Neural crest cell (in vitro differentiated cells): ENCODE measurements around the gene ZNF225. TPM values are rescaled to one million over a fixed set of nuclear protein-coding genes. Genes with fewer than 3 reads are reported as not detected.
"Not testable (repeated sequence)": the region's sequence is repeated elsewhere in the genome, so short reads cannot be mapped to it uniquely, and the experiment has no call there.

ENCODE experiments used
- DNase-seq: peaks from one replicate; pipeline ENCODE4 v3.0.0; 2021; ENCODE audit warnings: low read depth, mixed read lengths, low spot score
- H3K27ac Mint-ChIP-seq: one replicate; pipeline ENCODE4 v1.8.0; 2021; ENCODE audit warnings: mild to moderate bottlenecking, mixed read lengths; ENCODE audit not compliant: unreplicated experiment
- H3K27me3 Mint-ChIP-seq: 2 replicates; pipeline ENCODE4 v1.8.0; 2021; ENCODE audit warnings: low read depth, mild to moderate bottlenecking, mixed read lengths
- H3K36me3 Mint-ChIP-seq: 2 replicates; pipeline ENCODE4 v1.8.0; 2021; ENCODE audit warnings: low read depth, mild to moderate bottlenecking, mixed read lengths
- H3K4me1 Mint-ChIP-seq: 2 replicates; pipeline ENCODE4 v1.8.0; 2021; ENCODE audit warnings: mixed read lengths
- H3K4me3 Mint-ChIP-seq: one replicate; pipeline ENCODE4 v1.8.0; 2021; ENCODE audit warnings: mild to moderate bottlenecking, mixed read lengths
- H3K9me3 Mint-ChIP-seq: 2 replicates; pipeline ENCODE4 v1.8.0; 2021; ENCODE audit warnings: mixed read lengths
- total RNA-seq: library from RNA; stranded (reverse); gene quantifications from 2 replicates; pipeline ENCODE4 v1.2.1, GENCODE V29; 2021
- TF ChIP-seq, protein P1 (sequence below): fragments of 200-600 bp; sonication (generic); conservative IDR thresholded peaks from 2 replicates; pipeline ENCODE4 v1.5.0; 2021; ENCODE audit warnings: antibody characterized with exemption, mild to moderate bottlenecking

Gene ZNF225
- total RNA-seq, 1 donor from 2014 or later, result 6.9 TPM

DNA sequence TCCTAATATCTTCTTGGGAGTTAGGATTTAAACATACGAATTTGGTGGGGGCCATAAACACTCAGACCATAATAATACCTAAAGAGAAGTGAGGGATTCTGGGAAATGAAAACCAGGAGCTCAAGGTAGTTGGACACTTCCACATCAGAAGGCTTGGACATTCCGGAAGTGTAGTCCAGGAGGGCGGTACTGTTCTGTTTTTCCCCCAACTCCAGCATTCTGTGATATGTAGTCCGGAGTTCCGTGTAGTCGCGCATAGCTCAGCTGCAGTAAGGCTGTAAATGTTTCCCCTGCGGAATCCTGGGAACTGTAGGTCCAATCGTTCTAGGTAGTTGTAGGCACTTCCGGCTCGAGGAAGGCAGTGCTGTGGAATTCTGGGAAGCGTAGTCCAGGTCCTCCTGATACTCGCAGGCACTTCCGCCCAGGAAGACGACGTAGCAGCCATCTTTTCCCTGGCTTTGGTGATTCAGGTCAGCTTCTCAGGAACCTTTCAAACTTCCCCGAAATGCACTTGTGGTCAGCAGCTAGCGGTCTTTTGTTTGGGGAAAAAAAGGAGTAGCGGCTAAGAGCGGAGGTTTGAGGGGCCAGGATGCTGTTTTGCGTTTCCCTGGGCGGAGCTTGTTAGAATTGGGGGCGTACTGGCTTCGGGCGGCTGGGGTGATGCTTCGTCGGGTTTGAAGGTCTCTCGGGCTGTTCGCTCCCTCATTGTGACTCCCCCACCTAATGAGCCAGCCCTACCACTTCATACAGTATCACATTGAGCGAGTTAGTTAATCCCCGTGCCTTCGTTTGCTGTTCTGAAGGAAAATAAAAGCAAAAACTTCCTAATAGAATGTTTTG, 51.7 kb downstream of the ZNF225 start, which contains the start of gene ZNF226:
TSS of gene ZNF226 (plus strand) at position 428 of the 840 bp plus-strand sequence. CDS start 4,981 bp downstream, outside the sequence.
- Mint-ChIP-seq H3K9me3 (peaks cover 10% of the 10 kb centered on the region), H3K4me3 (peak within 1 kb of the TSS; percentile 99)
- TF ChIP-seq, protein P1, sequence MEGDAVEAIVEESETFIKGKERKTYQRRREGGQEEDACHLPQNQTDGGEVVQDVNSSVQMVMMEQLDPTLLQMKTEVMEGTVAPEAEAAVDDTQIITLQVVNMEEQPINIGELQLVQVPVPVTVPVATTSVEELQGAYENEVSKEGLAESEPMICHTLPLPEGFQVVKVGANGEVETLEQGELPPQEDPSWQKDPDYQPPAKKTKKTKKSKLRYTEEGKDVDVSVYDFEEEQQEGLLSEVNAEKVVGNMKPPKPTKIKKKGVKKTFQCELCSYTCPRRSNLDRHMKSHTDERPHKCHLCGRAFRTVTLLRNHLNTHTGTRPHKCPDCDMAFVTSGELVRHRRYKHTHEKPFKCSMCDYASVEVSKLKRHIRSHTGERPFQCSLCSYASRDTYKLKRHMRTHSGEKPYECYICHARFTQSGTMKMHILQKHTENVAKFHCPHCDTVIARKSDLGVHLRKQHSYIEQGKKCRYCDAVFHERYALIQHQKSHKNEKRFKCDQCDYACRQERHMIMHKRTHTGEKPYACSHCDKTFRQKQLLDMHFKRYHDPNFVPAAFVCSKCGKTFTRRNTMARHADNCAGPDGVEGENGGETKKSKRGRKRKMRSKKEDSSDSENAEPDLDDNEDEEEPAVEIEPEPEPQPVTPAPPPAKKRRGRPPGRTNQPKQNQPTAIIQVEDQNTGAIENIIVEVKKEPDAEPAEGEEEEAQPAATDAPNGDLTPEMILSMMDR, result no peak

DNA sequence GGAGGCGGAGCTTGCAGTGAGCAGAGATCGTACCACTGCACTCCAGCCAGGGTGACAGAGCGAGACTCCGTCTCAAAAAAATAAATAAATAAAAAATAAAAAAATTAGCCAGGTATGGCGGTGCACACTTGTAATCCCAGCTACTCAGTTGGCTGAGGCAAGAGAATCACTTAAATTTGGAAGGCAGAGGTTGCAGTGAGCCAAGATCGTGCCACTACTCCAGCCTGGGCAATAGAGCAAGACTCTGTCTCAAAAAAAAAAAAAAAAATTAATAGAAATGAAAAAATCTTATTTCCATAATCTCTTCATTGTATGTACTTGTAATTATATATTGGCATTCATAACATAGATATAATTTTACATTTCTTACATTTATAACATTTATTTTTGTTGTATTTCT, 57.5 kb downstream of the ZNF225 start:
- DNase-seq, H3K27me3 Mint-ChIP-seq, H3K27ac Mint-ChIP-seq, H3K4me3 Mint-ChIP-seq: not testable (repeated sequence)
- peaks cover 17% of the 10 kb centered on the region for H3K9me3 Mint-ChIP-seq
- peaks cover 22% of the 10 kb centered on the region for H3K4me1 Mint-ChIP-seq
- peaks cover 67% of the 10 kb centered on the region for H3K36me3 Mint-ChIP-seq

More for the DNA sequence above, 51.7 kb downstream of the ZNF225 start, which contains the start of gene ZNF226:
- peak; percentile 64 for DNase-seq
- Mint-ChIP-seq H3K27me3 (no peaks in the 10 kb centered on the region), H3K4me1 (peaks cover 37% of the 10 kb centered on the region), H3K36me3 (peaks cover 27% of the 10 kb centered on the region), H3K27ac (peak within 1 kb of the TSS; percentile 99)

DNA sequence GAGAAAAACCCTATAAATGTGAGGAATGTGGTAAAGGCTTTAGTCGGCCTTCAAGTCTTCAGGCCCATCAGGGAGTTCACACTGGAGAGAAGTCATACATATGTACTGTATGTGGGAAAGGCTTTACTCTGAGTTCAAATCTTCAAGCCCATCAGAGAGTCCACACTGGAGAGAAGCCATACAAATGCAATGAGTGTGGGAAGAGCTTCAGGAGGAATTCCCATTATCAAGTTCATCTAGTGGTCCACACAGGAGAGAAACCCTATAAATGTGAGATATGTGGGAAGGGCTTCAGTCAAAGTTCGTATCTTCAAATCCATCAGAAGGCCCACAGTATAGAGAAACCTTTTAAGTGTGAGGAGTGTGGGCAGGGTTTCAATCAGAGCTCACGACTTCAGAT, 63.4 kb downstream of the ZNF225 start:
- Mint-ChIP-seq H3K4me1 (no peaks in the 10 kb centered on the region), H3K9me3 (peaks cover 44% of the 10 kb centered on the region), H3K36me3 (peaks cover 67% of the 10 kb centered on the region), H3K4me3 (no peak overlapping the region), H3K27ac (no peak overlapping the region), H3K27me3 (no peaks in the 10 kb centered on the region)
- TF ChIP-seq, protein P1, result no peak
- no peak for DNase-seq

DNA sequence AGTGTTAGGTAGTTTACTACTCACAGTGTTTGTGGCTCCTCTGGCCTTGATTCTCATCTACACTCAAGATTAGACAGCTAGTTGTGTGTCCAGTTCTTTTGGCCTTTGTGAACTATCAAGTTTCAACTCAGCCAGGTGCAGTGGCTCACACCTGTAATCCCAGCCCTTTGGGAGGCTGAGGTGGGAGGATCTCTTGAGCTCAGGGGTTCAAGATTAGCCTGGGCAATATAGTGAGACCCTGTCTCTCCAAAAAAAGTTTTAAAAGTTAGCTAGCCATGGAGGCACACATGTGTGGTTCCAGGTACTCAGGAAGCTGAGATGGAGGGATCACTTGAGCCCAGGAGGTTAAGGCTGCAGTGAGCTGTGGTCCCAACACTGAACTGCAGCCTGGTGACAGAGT, 67.8 kb downstream of the ZNF225 start:
- DNase-seq, result no peak
- Mint-ChIP-seq H3K27me3 (no peaks in the 10 kb centered on the region), H3K4me3 (no peak overlapping the region), H3K27ac (no peak overlapping the region), H3K9me3 (peaks cover 25% of the 10 kb centered on the region), H3K36me3 (peaks cover 24% of the 10 kb centered on the region), H3K4me1 (no peaks in the 10 kb centered on the region)
- TF ChIP-seq, protein P1, result no peak

DNA sequence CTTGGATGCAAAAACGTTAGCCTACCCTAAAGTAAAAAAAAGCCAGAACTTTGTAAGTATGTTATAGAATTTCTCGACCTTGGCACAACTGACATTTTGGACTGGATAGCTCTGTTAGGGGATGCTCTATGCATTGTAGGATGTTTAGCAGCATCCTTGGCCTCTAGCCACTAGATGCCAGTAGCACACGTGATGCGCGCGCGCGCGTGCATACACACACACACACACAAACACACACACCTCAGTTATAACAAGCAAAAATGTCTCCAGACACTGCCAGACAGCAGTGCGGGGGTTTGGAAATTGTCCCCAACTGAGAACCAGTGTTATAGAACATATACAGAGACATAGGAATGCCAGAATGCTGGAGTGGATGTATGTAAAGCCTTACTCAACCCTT, 68.9 kb downstream of the ZNF225 start:
- TF ChIP-seq, protein P1, result no peak
- H3K4me3 Mint-ChIP-seq, result no peak overlapping the region
- DNase-seq, result no peak
- H3K9me3 Mint-ChIP-seq, result peaks cover 13% of the 10 kb centered on the region
- H3K36me3 Mint-ChIP-seq, result peaks cover 13% of the 10 kb centered on the region
- H3K27me3 Mint-ChIP-seq, result no peaks in the 10 kb centered on the region
- no peak overlapping the region for H3K27ac Mint-ChIP-seq
- no peaks in the 10 kb centered on the region for H3K4me1 Mint-ChIP-seq

Other genes starting within 250 kb of the ZNF225 start
- 3.5 and 3.8 TPM in 2 replicates for gene ZNF404, start 229.4 kb upstream of the ZNF225 start, total RNA-seq
- 21.6 and 22.9 TPM in 2 replicates for gene ZNF45, start 178.1 kb upstream of the ZNF225 start, total RNA-seq
- 11.6 and 14.3 TPM in 2 replicates for gene ZNF221, start 162.2 kb upstream of the ZNF225 start, total RNA-seq
- gene ZNF155, start 129.2 kb upstream of the ZNF225 start, total RNA-seq, result 8.8 and 11.9 TPM in 2 replicates
- 6.0 and 6.5 TPM in 2 replicates for gene ZNF230, start 110.4 kb upstream of the ZNF225 start, total RNA-seq
- gene ZNF222, start 88.0 kb upstream of the ZNF225 start, total RNA-seq, result 7.6 and 8.1 TPM in 2 replicates
- gene ZNF223, start 61.4 kb upstream of the ZNF225 start, total RNA-seq, result 5.8 and 7.6 TPM in 2 replicates
- 4.5 TPM in 2 replicates for gene ZNF284, start 41.2 kb upstream of the ZNF225 start, total RNA-seq
- gene ZNF224, start 19.0 kb upstream of the ZNF225 start, total RNA-seq, result 19.4 and 23.0 TPM in 2 replicates
- gene ZNF234, start 28.2 kb downstream of the ZNF225 start, total RNA-seq, result 18.2 and 18.6 TPM in 2 replicates
- 24.4 and 29.8 TPM in 2 replicates for gene ZNF226, start 51.7 kb downstream of the ZNF225 start, total RNA-seq
- gene ZNF227, start 99.1 kb downstream of the ZNF225 start, total RNA-seq, result 33.4 and 35.8 TPM in 2 replicates
- 1.7 and 2.5 TPM in 2 replicates for gene ZNF233, start 146.5 kb downstream of the ZNF225 start, total RNA-seq
- 9.5 and 11.5 TPM in 2 replicates for gene ZNF235, start 191.6 kb downstream of the ZNF225 start, total RNA-seq
- 9.9 and 14.8 TPM in 2 replicates for gene ZNF112, start 243.3 kb downstream of the ZNF225 start, total RNA-seq